HFFc6 (cell line): ENCODE results near the gene FMN2. TPM values are rescaled to one million over a fixed set of nuclear protein-coding genes. Genes with fewer than 3 reads are reported as not detected.

Experiments used
- DNase-seq: peaks from one replicate; pipeline ENCODE4 v3.0.0-alpha.2; 2018
- H3K27ac Mint-ChIP-seq: 2 replicates; pipeline ENCODE4 v1.8.0; 2020; ENCODE audit warnings: mild to moderate bottlenecking, mixed read lengths
- H3K27me3 Mint-ChIP-seq: 2 replicates; pipeline ENCODE4 v1.8.0; 2021; ENCODE audit warnings: mild to moderate bottlenecking, moderate library complexity, mixed read lengths; ENCODE audit not compliant: insufficient read depth
- H3K36me3 Mint-ChIP-seq: 2 replicates; pipeline ENCODE4 v1.8.0; 2021; ENCODE audit warnings: low read depth, mixed read lengths
- H3K4me1 Mint-ChIP-seq: 2 replicates; pipeline ENCODE4 v1.8.0; 2020; ENCODE audit warnings: low read depth, mixed read lengths
- H3K4me3 Mint-ChIP-seq: 2 replicates; pipeline ENCODE4 v1.8.0; 2020; ENCODE audit warnings: mild to moderate bottlenecking, moderate library complexity, mixed read lengths
- H3K9me3 Mint-ChIP-seq: 2 replicates; pipeline ENCODE4 v1.8.0; 2020; ENCODE audit warnings: mild to moderate bottlenecking, mixed read lengths
- total RNA-seq, 6 experiments: library from RNA; stranded (reverse); fragmentation: NEBNext Ultra II Directional; extraction: Animal tissue kit (Norgen Biotek cat#: 25700); gene quantifications; 2 replicates in 1 of 6; 3 replicates in 5 of 6; pipeline ENCODE4 v1.2.3, GENCODE V29; 2021
- TF ChIP-seq, protein P1 (sequence below): fragments of 200-600 bp; sonication (generic); IDR thresholded peaks from 2 replicates; pipeline ENCODE4 v1.5.0; 2021; ENCODE audit warnings: antibody characterized with exemption, mild to moderate bottlenecking

The FMN2 gene
- total RNA-seq, 6 experiments from 2014 or later = 82.6 to 115 (median 96.4) TPM

GRCh38 chr1:240278082-240278481, 186.4 kb downstream of the FMN2 start:
- Mint-ChIP-seq H3K36me3 (peaks cover 68% of the 10 kb centered on the region), H3K4me3 (no peak overlapping the region), H3K9me3 (peaks cover 24% of the 10 kb centered on the region), H3K27me3 (peaks cover 16% of the 10 kb centered on the region), H3K27ac (peak overlapping the region; percentile 11; the same call in 1 of the 2 replicates), H3K4me1 (peaks cover 80% of the 10 kb centered on the region)
- TF ChIP-seq, protein P1, sequence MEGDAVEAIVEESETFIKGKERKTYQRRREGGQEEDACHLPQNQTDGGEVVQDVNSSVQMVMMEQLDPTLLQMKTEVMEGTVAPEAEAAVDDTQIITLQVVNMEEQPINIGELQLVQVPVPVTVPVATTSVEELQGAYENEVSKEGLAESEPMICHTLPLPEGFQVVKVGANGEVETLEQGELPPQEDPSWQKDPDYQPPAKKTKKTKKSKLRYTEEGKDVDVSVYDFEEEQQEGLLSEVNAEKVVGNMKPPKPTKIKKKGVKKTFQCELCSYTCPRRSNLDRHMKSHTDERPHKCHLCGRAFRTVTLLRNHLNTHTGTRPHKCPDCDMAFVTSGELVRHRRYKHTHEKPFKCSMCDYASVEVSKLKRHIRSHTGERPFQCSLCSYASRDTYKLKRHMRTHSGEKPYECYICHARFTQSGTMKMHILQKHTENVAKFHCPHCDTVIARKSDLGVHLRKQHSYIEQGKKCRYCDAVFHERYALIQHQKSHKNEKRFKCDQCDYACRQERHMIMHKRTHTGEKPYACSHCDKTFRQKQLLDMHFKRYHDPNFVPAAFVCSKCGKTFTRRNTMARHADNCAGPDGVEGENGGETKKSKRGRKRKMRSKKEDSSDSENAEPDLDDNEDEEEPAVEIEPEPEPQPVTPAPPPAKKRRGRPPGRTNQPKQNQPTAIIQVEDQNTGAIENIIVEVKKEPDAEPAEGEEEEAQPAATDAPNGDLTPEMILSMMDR = no peak
- DNase-seq = no peak

DNA sequence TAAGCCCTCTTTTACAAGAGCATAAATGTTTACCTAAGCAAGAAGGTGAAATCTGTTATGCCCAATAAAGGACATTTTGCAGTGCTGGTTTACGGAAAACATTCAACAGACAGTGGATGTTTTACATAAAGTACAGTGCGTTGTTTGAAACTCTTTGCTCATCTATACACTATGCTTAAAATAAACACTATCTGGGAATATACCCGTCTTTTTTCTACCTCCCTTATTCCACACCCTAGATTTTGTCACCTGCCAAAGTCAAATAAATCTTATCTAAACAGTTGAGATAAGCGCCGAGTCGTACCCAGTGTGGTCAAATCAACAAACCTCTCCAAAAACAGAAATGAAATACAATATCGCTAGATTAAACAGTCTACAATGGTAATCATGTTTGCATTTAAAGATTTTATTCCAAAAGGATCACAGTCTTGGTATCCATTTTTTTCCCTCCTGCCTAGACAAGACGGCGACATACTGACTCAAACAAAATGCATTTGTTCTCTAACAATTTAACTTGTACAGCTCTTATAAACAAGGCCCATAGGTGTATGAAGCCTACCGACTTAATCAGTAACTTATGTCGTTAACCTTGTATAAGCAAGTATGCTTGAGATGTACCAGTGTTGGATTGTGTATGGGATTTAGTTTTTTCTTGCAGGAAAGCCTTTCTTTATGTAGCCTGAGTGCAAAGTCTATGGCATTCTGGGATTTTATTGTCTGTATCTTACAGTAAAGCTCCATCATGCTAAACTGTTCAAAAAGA, 189.1 kb downstream of the FMN2 start:
- Mint-ChIP-seq H3K4me1 (peaks cover 85% of the 10 kb centered on the region), H3K9me3 (peaks cover 4% of the 10 kb centered on the region; the same call in 1 of the 2 replicates), H3K4me3 (no peak overlapping the region), H3K27me3 (peaks cover 11% of the 10 kb centered on the region), H3K36me3 (peaks cover 68% of the 10 kb centered on the region), H3K27ac (0 out of 2 replicates have a peak overlapping the region, but pooled peaks have one; percentile 27)
- TF ChIP-seq, protein P1 = no peak
- no peak for DNase-seq

DNA sequence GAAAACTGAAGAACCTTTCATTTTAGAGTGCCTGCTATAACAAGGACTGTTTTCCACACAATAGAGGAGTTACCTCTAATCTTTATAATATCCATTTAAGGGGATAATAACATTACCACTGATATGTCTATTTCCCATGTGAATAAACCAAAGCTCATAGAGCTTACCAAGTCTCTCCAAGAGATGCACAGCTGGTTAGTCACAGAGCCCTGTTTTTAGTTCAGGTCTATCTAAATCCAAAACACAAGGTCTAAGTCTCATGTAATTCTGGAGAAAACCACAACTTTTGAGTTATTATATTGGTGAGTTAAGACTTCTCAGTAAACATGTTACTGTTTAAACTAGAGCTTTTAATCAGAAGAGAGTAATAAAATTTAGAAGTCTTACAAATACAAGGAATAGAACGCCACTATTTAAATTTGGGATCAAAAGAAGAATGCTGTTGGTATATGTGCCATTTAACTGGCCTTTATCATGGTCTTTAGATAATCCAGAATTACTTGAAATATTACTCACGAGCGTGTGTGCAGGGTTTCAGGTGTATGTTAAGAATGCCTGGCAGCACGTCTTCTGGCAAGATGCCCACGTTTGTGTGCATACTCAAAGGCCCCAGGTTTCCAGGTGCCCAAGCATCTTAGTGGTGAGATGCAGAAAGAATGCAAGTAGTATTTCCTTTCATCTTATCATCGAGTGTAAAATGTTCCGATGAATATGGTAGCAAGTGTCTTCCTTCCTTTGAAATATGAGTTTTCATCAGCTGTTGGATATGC, 190.6 kb downstream of the FMN2 start:
- Mint-ChIP-seq H3K9me3 (no peaks in the 10 kb centered on the region; the same call in 1 of the 2 replicates), H3K27me3 (peaks cover 11% of the 10 kb centered on the region), H3K36me3 (peaks cover 73% of the 10 kb centered on the region), H3K4me3 (no peak overlapping the region), H3K27ac (peak overlapping the region; percentile 89; the same call in 1 of the 2 replicates), H3K4me1 (peaks cover 89% of the 10 kb centered on the region)
- TF ChIP-seq, protein P1 = no peak
- DNase-seq = no peak

DNA sequence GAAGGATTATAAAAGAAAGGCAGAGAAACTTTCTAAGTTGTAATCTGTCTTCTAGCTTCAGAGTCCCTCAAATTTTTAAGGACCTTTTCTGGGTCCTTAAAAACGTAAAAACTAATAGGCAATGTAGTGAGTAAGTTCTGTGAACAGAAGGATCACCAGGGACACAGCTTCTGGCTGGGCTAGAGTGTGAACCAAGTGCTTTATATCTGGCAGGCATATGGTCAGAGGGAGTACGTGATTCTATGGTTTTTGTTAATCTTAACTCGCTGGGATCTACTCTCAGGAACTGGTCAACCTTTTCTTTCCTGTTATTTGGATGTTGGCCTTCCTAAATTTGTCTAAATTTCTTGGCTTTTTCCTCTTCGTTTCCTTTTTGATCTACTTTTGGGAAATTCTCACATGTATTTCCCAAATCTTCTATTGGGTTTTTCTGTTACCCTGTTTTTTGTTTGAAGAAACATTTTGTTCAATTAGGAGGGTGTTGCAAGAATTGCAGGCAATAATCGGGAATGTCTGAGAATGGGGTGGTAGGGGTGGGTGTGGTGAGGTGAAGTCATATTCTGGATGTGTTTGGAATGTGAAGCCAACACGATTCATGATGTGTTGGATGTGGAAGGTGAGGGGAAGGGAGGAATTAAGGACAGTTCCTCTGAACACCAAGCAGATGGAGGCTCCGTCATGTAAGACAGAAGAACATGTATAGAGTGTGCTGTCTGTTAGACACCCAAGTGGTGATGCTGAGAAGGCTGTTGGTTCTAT, 193.2 kb downstream of the FMN2 start:
- Mint-ChIP-seq H3K4me3 (peak overlapping the region; percentile 37), H3K9me3 (no peaks in the 10 kb centered on the region; the same call in 1 of the 2 replicates), H3K27me3 (peaks cover 11% of the 10 kb centered on the region), H3K4me1 (peaks cover 92% of the 10 kb centered on the region), H3K27ac (peak overlapping the region; percentile 89), H3K36me3 (peaks cover 86% of the 10 kb centered on the region)
- TF ChIP-seq, protein P1 = no peak; the same call in 1 of the 2 replicates
- no peak for DNase-seq

DNA sequence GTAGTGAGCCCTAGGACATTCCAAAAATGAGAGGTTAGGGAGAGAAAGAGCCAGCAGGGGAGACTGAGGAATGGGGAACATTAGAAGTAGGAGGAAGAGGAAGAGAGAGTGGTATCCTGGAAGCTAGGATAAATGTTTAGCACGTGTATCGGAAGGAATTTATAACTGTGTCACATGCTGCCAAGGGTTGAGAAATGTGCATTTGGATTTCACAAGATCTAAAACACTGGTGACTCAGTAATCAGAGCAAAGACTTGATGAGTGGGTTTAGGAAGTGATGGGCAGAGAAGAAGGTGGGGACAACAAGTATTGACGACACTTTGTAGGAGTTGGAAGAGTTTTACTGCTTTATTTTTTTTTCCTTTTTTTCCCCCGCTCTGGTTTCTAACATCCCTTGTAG, 193.9 kb downstream of the FMN2 start:
- Mint-ChIP-seq H3K27ac (peak overlapping the region; percentile 89), H3K9me3 (no peaks in the 10 kb centered on the region; the same call in 1 of the 2 replicates), H3K4me3 (peak overlapping the region; percentile 37), H3K27me3 (peaks cover 10% of the 10 kb centered on the region), H3K4me1 (peaks cover 92% of the 10 kb centered on the region), H3K36me3 (peaks cover 90% of the 10 kb centered on the region)
- DNase-seq = peak; percentile 88
- TF ChIP-seq, protein P1 = no peak
